Psoas muscle (tissue), 8 donors: Measurements from ENCODE around the gene FTO. TPM values are rescaled to one million over a fixed set of nuclear protein-coding genes. Genes with fewer than 3 reads are reported as not detected.

ENCODE experiments used
- ATAC-seq, 4 donors: fragments of 200-7000 bp; cut with Tn5 transposase; one replicate each; pipeline ENCODE4 v1.9.1; 2020; ENCODE audit warnings: moderate library complexity in 3 of 4, mild to moderate bottlenecking in 2 of 4
- DNase-seq, 2 donors: peaks; one replicate each; pipeline ENCODE4 v3.0.0-alpha.2; 2020
- H3K27ac ChIP-seq: fragments of 200-600 bp; one replicate; pipeline ENCODE4 v1.8.0; 2022
- H3K27me3 ChIP-seq, 3 donors: fragments of 200-600 bp in 1 of 3; one replicate each; pipeline versions ENCODE4 v1.6.1 to v1.8.0; 2013 to 2022; ENCODE audit warnings: low read length in 2 of 3, mild to moderate bottlenecking in 2 of 3, moderate library complexity in 1 of 3; ENCODE audit not compliant: insufficient read depth in 3 of 3
- H3K36me3 ChIP-seq, 2 donors: fragments of 200-600 bp in 1 of 2; one replicate each; pipeline versions ENCODE4 v1.6.1 to v1.8.0; 2013 to 2022; ENCODE audit warnings: low read depth in 1 of 2, mild to moderate bottlenecking in 1 of 2, moderate library complexity in 1 of 2; ENCODE audit not compliant: insufficient read depth in 1 of 2
- H3K4me1 ChIP-seq: fragments of 200-600 bp; one replicate; pipeline ENCODE4 v1.8.0; 2022
- H3K4me3 ChIP-seq: fragments of 200-600 bp; one replicate; pipeline ENCODE4 v1.8.0; 2022; ENCODE audit warnings: mild to moderate bottlenecking
- H3K9me3 ChIP-seq: fragments of 200-600 bp; one replicate; pipeline ENCODE4 v1.8.0; 2022
- WGBS, 3 donors: extraction: QIAGEN DNeasy Blood & Tissue Kit; methylation state at CpG; one replicate each; pipeline versions ENCODE4 v1.1.6 to v1.1.7; 2013; 5-methylcytosine and 5-hydroxymethylcytosine counted together
- intact Hi-C, 2 donors: fragments of 100-400 bp; cut with DNase I; formaldehyde crosslinking; loops; one replicate each; pipeline versions ENCODE4 v1.11.0 to v1.14.2; 2022
- polyA plus RNA-seq, 3 donors: library from polyadenylated mRNA; stranded (reverse); fragments of 200-250 nt; gene quantifications; one replicate each; pipeline ENCODE4 v1.2.3, GENCODE V29; 2013
- total RNA-seq, 4 donors: library from RNA; stranded (reverse); fragmentation: NEBNext Ultra II Directional in 2 of 4; extraction: Animal tissue kit (Norgen Biotek cat#: 25700) in 2 of 4; gene quantifications; one replicate each; pipeline versions ENCODE4 v1.2.1 to v1.2.4, GENCODE V29; 2021 to 2023
- TF ChIP-seq, protein P1 (sequence below): fragments of 200-600 bp; IDR thresholded peaks from one replicate; pipeline ENCODE4 v1.8.0; 2022; ENCODE audit warnings: antibody characterized with exemption
- donor health status: healthy with polysubstance abuse.
- donor health status: DM: no; HTN: no; CAD: no; lungs with moderate emphysema.
- donor health status: Bipolar disorder and iron deficiency.
- donor health status: healthy.
- donor health status: DM: yes; HTN: yes; CAD: no.
- donor health status: DM: no; HTN: no; CAD: no.
- donor health status: DM: no; HTN: no; CAD: no.
- donor health status: DM: yes; HTN: yes; CAD: no.

FTO gene
- total and polyA plus RNA-seq, 7 donors = 14.2 to 67.6 (median 47.4) TPM

GRCh38 chr16:54145881-54146280 lies 441.9 kb downstream of the FTO start:
- intact Hi-C loops = no loop called here
- H3K27me3 ChIP-seq = no peaks in the 10 kb centered on the region
- no peak for ATAC-seq
- no peaks in the 10 kb centered on the region for H3K9me3 ChIP-seq
- no peak for DNase-seq
- no peak overlapping the region for H3K4me3 ChIP-seq
- H3K36me3 ChIP-seq = no peaks in the 10 kb centered on the region
- H3K27ac ChIP-seq = no peak overlapping the region
- TF ChIP-seq, protein P1, sequence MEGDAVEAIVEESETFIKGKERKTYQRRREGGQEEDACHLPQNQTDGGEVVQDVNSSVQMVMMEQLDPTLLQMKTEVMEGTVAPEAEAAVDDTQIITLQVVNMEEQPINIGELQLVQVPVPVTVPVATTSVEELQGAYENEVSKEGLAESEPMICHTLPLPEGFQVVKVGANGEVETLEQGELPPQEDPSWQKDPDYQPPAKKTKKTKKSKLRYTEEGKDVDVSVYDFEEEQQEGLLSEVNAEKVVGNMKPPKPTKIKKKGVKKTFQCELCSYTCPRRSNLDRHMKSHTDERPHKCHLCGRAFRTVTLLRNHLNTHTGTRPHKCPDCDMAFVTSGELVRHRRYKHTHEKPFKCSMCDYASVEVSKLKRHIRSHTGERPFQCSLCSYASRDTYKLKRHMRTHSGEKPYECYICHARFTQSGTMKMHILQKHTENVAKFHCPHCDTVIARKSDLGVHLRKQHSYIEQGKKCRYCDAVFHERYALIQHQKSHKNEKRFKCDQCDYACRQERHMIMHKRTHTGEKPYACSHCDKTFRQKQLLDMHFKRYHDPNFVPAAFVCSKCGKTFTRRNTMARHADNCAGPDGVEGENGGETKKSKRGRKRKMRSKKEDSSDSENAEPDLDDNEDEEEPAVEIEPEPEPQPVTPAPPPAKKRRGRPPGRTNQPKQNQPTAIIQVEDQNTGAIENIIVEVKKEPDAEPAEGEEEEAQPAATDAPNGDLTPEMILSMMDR = no peak
- H3K4me1 ChIP-seq = no peaks in the 10 kb centered on the region
- 39 to 63% (median 57%) methylated on average over 4 of the region's 4 CpGs for WGBS, 3 donors

DNA sequence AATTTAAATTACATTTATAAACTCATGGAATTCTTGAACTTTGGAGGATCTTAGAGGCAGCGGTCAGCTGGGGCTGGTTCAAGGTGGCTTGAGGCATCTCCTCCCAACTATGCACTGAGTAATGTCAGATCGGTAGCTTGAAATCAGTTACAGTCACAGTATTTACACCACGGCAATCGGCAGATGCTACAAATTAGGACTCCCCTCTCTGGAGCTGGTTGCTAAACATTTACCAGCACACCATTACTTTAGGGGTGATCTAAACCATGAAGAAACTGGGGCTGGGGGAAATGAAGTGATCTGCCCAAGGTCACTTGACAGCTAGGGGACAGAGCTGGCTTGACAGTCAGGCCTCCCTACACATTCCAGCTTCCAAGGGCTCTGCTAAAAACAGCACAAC lies 445.0 kb downstream of the FTO start:
- TF ChIP-seq, protein P1 = no peak
- 60 to 67% (median 66%) methylated on average over 4 of the region's 4 CpGs for WGBS, 3 donors
- ATAC-seq = no peak
- no peak overlapping the region for H3K4me3 ChIP-seq
- DNase-seq = no peak
- H3K36me3 ChIP-seq = no peaks in the 10 kb centered on the region
- intact Hi-C loops = no loop called here
- no peaks in the 10 kb centered on the region for H3K4me1 ChIP-seq
- H3K27ac ChIP-seq = no peak overlapping the region
- no peaks in the 10 kb centered on the region for H3K9me3 ChIP-seq
- H3K27me3 ChIP-seq = no peaks in the 10 kb centered on the region

DNA sequence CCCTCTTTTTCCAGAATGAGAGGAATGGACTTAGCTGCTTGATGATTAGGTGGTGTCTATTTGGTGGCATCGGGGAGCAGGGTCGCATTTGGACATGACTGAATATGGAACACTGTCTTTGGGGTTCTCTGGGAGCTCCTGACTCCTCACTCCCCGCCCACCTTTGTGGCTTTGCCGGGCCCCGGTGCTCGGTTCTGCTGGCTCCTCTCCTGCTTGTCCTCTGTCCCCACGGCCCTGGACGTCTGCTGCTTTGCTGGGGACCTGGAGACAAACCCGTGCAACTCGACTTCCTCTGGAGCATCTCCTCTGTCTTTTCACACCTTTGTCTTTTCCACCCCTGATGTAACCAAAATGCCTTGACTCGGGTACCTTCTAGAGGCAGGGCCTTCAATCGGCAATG lies 446.9 kb downstream of the FTO start:
- no peak for ATAC-seq
- Histone ChIP-seq H3K4me1 (no peaks in the 10 kb centered on the region), H3K9me3 (no peaks in the 10 kb centered on the region), H3K4me3 (no peak overlapping the region), H3K36me3 (no peaks in the 10 kb centered on the region), H3K27me3 (no peaks in the 10 kb centered on the region), H3K27ac (no peak overlapping the region)
- intact Hi-C loops = no loop called here
- DNase-seq = no peak
- TF ChIP-seq, protein P1 = no peak
- WGBS, 3 donors = 86 to 89% (median 89%) methylated on average over 12 of the region's 12 CpGs

DNA sequence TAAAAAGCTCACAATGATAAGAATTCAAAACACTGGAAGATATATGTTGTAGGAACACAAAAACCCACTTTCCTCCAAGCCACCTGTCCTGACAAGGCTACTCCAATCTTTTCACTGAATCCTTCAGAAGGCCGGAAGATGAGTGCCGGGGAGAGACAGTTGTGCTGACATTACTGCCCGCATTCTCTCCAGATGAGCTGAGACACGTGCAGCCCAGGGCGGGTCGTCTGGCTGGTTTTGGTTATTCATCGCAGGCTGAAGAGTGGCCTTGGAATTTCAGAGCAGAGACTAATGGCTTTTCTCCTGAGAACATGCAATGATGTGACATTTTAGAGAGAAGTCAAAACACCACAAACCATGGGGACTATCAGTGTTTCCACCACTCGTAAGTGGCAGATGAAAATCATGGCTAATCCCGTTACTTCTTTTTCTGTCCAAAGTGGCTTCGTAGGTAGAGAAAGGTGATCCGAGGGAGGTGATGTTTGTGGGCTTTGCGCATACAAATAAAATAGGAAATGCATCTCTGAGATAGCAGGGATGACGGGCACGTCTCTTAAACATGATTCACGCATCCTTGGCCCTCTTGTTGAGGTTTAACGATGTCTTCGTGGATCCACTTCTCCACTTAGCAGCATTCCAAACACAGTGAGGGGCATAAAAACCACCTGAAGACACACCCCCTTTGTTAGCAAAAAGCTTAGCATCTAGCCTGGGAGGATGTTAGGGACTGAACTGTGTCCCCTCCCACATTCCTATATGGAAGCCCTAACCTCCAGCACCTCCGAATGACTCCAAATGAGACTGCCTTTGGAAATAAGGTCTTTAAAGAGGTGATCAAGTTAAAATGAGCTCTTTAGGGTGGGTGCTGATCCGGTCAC lies 448.6 kb downstream of the FTO start:
- TF ChIP-seq, protein P1 = no peak
- Histone ChIP-seq H3K27me3 (no peaks in the 10 kb centered on the region), H3K4me1 (no peaks in the 10 kb centered on the region), H3K4me3 (no peak overlapping the region), H3K36me3 (no peaks in the 10 kb centered on the region), H3K9me3 (no peaks in the 10 kb centered on the region), H3K27ac (no peak overlapping the region)
- intact Hi-C loops = no loop called here
- WGBS, 3 donors = 89 to 93% (median 93%) methylated on average over 19 of the region's 19 CpGs
- ATAC-seq = no peak
- DNase-seq = no peak
